Inflammatory macrophage treated with lipopolysaccharide for 1 hour (primary cell): ENCODE measurements around the gene CDC6.
"Not testable (repeated sequence)": the region's sequence is repeated elsewhere in the genome, so short reads cannot be mapped to it uniquely, and the experiment has no call there.

Experiments used
- DNase-seq, 2 donors: peaks; one replicate each; pipeline ENCODE4 v3.0.0-alpha.2; 2020 to 2022

The CDC6 gene

DNA sequence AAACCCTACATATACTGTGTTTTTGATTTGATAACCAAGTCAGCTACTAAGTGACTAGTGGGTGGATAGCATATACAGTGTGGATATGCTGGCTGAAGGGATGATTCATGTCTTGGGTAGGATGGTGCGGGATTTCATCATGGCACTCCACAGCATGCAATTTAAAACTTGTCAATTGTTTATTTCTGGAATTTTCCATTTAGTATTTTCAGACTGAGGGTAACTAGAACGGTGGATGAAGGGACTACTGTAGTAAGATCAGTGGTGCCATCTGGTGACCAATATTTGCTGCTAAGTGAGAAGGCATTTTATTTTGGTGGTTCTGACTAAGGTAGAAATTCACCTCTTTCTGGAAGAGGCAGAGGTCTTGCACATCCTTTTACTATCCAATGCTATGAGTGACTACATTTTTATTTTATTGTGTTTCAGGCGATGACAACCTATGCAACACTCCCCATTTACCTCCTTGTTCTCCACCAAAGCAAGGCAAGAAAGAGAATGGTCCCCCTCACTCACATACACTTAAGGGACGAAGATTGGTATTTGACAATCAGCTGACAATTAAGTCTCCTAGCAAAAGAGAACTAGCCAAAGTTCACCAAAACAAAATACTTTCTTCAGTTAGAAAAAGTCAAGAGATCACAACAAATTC is 3.1 kb downstream of the CDC6 start:
- peak; percentile 69 to 73 for DNase-seq

DNA sequence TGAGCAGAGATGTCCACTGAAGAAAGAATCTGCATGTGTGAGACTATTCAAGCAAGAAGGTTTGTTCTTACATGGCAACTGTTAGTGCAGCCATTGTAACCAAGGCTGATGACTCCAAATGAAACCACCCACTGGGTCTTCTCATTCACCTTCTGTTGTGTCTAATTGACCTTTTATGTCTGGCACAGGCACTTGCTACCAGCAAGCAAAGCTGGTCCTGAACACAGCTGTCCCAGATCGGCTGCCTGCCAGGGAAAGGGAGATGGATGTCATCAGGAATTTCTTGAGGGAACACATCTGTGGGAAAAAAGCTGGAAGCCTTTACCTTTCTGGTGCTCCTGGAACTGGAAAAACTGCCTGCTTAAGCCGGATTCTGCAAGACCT is 3.6 kb downstream of the CDC6 start:
- DNase-seq: no peak

DNA sequence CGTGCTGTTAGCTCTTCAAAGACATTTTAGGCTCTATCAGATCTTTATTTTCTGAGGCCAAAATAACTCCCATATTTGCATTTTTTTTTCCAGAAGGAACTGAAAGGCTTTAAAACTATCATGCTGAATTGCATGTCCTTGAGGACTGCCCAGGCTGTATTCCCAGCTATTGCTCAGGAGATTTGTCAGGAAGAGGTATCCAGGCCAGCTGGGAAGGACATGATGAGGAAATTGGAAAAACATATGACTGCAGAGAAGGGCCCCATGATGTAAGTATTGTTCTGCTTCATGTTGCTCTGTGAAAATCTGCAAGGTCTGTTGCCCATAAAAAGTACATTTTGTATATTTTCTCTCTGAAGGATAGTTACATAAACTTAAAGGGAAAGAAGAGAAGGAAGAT is 5.7 kb downstream of the CDC6 start:
- DNase-seq: no peak

DNA sequence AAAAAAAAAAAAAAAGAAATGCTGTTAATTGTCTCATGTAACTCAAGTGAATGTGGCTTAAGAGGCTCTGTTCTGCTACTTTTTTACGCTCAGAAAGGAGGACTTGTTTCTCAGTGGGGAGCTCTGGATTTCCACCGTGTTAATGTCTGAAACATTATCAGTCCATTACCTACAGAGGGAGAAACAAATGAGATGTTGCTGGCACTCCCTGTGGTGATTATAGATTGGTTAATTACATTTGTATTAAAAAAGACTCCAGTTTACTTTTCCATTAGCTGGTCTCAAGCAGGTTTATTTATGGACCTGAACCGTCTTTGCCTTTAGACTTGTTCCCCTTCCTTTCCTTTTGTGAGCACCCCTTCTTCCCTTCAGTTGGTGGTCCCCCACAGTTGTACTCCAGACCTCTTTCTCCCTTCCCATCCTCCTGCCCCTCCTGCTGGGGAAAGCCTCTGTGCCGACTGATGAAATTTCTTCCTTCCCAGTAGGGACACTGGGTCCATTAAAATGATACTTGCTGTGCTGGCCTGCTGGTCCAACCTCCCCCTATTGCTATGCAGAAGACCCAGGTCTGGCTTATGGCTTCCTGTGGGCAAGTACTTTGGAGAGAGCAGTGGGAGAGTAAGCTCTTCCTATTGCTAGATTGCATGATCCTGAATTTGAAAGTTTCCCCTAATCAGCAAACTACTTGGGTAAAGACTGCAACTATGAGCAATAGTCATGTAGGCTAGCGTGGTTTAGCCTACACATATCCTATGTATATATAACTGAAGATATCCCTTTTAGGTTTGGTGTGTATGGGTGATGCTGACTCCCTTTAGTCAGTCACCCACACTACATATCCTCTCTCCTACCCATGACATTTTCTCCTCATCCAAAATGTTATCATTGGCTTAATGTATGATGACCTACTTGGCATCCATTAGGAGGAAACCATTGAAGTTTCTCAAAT is 8.1 kb downstream of the CDC6 start:
- DNase-seq: peak; percentile 35 to 82

DNA sequence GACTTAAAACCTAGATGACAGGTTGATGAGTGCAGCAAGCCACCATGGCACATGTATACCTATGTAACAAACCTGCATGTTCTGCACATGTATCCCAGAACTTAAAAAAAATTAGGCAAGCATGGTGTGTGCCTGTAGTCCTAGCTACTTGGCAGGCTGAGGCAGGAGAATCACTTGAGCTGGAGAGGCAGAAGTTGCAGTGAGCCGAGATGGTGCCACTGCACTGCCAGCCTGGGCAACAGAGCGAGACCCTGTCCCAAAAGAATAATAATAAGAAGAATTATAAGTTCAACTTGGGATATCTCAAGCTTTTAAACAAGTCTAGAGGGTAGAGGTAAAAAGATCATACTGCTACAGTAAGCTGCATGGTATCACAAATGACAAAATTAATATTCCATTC is 9.8 kb downstream of the CDC6 start:
- no peak for DNase-seq

DNA sequence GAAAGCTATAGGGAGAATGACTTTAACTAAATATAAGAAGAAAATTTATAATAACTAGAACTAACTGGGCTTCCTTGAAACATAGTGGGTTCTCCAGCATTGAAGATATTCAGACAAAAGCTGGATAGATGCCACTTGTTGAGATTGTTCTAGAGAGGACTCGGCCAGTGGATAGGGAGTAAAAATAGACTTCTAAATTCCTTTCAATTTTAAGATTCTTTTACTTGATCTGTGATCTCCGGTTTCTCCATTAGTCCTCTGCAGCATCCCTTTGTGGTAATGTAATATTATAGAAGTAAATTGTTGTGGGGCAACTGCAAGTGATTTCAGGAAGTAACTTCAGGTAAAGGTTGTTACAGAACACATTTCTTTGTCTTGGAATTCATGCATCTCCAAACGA is 11.0 kb downstream of the CDC6 start:
- no peak for DNase-seq

DNA sequence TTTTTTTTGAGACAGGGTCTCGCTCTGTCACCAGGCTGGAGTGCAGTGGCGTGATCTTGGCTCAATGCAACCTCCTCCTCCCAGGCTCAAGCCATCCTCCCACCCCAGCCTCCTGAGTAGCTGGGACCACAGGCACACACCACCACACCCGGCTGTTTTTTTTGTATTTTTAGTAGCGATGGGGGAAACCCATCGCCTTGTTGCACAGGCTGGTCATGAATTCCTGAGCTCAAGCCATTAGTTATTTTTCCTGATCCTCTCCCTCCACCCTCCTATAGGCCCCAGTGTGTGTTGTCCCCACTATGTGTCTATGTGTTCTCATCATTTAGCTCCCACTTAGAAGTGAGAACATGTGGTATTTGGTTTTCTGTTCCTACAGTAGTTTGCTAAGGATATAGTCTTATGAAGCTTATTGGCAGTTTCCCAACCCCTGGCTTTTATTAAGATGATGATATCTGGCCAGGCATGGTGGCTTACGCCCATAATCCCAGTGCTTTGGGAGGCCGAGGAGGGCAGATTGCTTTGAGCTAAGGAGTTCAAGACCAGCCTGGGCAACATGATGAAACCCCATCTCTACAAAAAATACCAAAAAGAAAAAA is 11.6 kb downstream of the CDC6 start:
- not testable (repeated sequence) for DNase-seq

DNA sequence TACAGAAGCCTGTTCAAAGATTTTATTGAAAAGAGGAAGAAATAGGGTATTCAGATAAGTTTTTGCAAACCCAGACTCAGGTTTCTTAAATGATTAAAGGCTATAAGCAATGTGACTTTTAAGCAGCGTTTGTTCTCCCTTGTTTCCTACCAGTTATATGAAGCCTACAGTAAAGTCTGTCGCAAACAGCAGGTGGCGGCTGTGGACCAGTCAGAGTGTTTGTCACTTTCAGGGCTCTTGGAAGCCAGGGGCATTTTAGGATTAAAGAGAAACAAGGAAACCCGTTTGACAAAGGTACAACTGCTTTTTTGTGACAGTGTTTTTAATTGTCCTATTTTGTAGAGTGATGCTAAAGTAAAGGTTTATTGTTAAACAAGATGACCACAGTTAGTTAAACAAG is 13.6 kb downstream of the CDC6 start:
- DNase-seq: no peak

DNA sequence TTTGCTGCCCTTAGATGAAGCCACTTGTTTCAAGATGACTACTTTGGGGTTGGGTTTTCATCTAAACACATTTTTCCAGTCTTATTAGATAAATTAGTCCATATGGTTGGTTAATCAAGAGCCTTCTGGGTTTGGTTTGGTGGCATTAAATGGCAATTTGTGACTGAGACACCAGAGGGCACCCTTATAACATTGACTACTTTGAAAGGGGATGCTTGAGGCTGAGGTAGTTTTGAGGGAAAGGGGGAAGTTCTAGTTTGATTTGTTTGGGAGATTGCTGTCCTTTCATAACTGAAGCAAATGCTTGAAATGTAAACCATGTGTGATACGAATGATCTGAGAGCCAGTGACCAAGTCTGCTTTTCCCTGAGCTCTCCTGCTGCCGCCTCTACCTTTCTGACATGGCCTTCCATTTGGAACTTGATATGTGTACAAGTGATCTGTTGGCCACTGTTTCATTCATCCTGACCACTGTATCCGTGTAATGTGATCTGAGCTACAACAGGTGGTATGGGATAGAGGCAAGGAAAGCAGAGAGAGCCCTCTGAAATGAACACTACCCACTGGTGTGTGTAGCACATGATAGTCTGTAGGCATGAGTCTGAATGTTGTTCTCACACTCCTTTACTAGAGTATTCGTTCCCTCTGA is 15.5 kb downstream of the CDC6 start:
- peak; percentile 74 to 95 for DNase-seq

DNA sequence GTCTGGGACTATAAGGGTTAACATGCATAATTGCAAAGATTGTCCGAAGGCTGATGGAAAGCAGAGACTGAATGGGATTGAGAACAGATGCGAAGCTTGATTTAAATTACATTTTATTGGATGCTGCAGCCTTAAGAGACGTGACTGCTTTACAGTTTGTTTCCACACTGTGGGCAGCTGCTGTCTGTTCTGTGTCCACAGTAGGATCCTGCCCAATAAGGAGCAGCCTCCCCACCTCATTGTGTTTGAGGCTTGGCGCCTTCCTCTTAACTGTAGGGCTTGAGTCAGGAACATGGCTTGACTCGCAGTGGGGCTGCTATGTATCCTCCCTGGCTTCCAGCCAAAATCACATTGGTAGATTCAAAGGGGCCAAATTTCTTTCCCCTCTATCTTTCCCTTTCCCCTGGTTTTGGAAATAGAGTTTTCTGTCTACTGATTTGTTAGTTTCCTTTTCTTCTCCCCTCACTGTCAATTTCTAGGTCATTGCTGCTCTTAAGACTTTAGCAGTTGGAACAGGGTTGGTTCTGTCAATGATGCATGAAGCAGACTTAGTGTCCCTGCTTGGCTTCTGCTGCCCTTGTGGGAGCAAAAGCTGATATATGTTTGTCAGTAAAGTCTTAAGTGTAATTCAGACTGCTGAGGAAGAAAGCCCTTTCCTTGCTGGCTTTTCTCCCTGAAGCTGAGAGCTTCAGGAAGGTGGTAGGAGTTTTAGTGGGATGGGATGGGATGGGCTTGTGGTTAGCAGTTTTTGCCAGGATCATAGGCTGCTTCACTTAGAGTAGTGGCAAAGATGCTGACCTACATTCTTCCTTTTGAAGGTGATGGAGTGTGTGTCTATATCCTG is 16.3 kb downstream of the CDC6 start:
- DNase-seq: no peak

DNA sequence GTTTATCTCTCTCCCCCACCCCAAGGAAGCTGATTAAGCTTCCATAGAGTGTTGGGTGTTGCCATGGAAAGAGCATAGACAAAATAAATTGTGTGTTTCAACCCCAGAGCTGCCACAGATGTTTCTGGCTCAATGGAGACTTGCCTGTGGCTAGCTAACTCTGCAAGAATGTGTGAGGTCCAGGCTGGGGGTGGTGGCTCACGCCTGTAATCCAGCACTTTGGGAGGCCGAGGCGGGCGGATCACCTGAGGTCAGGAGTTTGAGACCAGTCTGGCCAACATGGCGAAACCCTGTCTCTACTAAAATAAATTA is 16.8 kb downstream of the CDC6 start:
- DNase-seq: not testable (repeated sequence)

DNA sequence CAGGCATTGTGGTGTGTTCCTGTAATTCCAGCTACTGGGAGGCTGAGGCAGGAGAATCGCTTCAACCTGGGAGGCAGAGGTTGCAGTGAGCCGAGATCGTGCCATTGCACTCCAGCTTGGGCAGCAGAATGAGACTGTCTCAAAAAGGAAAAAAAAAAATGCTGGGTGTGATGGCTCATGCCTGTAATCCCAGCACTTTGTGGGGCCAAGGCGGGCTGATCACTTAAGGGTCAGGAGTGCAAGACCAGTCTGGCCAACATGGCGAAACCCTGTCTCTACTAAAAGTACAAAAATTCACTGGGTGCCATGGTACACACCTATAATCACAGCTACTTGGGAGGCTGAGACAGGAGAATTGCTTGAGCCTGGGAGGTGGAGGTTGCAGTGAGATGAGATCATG is 17.2 kb downstream of the CDC6 start:
- DNase-seq: not testable (repeated sequence)

DNA sequence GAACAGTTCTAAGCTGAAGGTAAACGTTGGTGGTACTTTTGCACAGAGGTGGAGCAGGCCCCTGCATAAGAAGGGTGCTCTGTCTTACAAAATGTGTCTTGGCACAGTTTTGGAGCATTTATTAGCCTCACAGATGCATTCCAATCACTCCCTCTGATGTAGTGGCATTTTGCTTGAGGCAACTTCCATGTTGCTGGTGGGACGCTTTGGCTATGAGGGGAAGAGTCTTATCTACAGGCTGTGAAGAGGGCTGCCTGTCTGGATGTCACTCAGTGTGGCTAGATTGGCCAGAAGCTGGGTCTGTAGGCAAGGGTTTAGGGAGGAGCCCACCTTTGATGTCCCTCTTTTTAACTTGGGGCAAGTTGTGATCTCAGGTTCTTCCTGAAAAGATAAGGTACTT is 18.7 kb downstream of the CDC6 start:
- no peak for DNase-seq

DNA sequence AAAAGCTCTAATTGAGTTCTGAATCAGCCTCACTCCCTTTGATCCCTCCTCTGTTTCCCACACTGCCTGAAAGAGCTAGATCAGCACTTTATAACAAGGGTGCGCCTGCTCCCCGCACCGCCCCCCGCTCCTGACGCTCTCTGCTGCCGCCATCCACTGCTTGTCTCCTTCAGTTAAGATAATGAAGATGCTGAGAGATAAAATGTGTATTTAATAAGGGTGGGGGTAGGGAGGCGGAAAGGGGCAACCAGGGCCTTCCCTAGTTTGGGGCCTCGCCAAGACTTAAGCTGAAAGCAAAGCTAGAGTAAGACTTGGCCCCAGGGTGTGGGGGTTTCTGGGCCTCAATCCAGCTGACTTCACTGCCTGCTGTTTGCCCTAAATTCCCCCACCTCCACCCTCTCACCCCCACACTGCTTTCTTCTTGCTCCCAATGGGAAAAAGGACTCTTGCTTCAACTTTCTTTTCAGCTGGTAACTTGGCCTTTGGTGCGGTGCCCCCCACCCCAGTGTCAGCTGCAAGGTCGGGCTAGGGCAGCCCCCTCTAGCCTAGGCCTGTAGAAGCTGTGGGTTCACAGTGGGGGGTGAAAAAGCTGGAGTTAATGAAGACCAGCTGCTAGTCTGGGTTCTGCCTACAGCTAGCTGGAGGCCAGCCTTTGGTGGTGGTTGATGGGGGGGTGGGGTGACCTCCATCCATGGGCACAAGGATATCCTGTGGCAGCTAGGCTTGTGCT is 19.5 kb downstream of the CDC6 start:
- DNase-seq: peak; percentile 72 to 91

DNA sequence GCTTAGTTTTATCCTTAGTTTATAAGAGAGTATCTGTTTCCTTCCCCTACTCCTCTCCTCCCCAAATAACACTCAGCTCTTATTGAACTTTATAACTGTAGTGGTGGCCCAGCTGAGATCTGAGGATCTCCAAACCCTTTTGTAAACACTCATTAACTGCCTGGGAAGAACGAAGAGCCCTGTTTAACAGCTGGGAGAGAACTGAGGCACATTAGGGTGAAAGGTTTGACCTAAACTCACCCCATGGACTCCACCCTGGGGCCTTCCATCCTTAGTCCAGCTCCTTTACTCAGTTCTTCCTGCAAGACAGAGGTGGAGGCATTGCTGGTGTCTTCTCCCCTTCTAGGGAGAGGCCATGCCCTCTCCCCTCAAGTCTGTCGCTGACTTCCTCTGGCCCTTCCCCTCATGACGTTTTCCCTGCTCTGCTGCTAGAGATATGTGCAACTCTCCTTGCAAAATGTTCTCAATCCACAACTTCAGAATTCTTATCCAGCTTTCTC is 20.1 kb downstream of the CDC6 start:
- DNase-seq: peak; percentile 73 to 81

DNA sequence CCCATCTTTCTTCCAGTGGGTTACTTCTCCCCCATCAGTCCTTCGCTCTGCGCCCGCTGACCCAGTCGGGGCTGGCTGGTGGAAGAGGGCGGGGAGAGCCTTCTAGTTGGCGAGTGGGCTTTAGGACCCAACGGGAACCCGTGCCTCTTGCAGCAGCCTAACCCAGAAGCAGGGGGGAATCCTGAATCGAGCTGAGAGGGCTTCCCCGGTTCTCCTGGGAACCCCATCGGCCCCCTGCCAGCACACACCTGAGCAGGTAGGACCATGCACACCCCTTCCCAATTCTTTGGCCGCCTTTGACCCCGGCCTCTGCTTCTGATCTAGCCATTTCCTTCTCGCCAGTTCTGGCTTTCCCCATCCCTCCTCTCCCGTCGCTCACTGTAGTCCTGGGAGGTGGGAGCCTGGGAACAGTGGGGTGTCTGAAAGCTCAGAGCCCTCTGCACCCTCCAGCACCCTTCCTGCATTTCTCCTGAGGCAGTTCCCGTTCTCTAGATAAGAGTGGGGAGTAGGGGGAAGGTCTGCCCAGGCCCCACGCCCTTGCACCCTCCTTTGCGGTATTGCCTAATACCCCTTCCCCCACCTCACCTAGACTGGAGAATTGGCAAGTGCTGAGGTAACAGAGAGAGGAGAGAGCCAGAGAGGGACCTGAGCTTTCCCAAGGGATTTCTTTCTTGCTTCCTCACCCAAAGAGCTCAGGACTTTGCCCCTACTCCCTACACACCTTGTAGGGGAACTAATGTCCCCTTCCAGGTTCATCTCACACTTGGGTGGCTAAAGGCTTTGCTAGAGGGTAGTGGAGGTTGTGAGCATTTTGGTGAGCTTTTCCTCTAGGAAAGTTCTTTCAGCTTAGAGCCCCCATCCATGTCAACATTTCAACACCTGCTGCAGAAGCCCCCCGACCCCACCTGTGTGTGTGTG is 21.6 kb downstream of the CDC6 start, which contains the start of gene RARA:
Gene RARA, plus strand, starts transcription at position 150 of the 918 bp plus-strand sequence. CDS start 22,039 bp downstream, outside the sequence.
- no peak for DNase-seq

DNA sequence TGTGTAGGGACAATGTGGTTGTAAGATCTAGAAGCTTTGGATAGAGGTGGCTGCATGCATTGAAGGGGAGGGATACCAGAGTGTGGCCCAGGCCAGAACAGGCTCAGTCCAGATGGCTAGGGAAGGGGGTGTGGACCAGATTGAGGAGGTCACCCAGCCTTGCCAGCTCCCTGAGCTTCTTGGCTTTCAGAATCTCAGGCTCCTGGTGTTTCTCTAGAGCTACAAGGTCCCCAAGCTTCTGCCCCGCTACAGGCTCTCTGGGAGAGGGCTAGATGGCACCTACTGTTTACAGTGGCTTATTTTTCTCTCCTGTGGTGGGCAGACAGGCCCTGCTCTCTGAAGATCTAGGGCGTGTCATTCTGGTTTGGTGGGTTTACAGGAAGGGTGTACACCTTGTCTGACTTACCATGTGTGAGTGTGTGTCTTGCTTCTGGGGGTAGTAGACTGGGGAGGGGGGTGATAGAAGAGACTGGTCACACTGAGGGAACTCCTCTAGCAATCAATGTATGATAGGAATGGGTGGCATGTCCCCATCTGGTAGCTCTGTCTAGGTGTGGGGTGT is 22.4 kb downstream of the CDC6 start:
- DNase-seq: no peak

DNA sequence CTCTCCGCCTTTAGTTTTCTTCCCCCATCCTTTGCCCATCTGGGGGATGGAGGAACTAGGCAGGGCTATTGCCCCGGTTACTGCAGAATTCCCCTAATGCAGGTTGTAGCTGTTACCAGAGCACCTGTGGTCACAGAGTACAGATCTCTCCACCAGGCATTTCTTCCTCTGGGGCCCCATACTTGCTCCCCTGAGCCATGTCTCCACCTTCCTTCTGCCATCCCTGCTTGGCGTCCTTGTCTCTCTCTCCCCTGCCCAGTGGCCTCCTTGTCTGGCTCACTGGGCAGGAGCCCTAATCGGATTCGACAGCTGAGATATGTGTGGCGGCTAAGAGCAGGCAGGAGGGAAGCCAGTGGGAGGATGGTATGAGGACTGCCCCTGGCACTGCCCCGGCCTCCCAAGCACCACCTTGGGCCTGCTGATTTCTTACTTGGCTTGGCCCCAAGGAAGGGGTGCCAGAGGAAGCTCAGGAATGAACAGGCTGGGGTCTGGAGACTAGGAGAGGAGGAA is 23.3 kb downstream of the CDC6 start:
- no peak for DNase-seq

DNA sequence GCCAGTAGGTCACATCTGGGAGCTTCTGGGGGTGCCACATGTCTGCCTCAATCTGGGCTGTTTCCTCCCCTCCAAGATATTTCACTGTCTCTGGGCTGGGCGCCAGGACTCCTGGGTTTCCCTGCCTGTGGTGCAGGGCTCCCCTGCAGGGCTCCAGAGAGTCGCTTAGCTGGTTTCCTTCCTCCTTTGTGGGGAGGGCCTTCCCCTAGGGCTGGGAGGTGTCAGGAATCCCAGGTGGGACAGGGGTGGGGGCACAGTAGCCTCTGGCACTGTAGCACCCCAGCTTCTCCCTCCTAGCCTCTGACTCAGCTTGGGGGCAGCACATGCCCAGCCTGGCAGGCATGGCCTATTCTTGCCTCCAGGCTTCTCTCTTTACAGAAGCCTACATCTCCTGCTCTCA is 23.9 kb downstream of the CDC6 start:
- no peak for DNase-seq
